HL-60 (cell line): ENCODE results near the gene TYRP1.

Experiments used
- DNase-seq, 2 experiments: peaks; one replicate each; pipeline ENCODE4 v3.0.0-alpha.2; 2010 to 2020; ENCODE audit warnings: low read depth in 1 of 2, low spot score in 1 of 2
- H3K27ac ChIP-seq: fragments of 250-450 bp; sonication (Bioruptor Pico); replicated peaks from 2 replicates; pipeline ENCODE4 v1.5.1; 2020; ENCODE audit warnings: mild to moderate bottlenecking, moderate library complexity
- H3K27me3 ChIP-seq: fragments of 250-450 bp; sonication (Bioruptor Pico); 2 replicates; pipeline ENCODE4 v1.5.1; 2021; ENCODE audit warnings: mild to moderate bottlenecking, moderate library complexity; ENCODE audit not compliant: insufficient read depth, poor library complexity, severe bottlenecking
- H3K4me3 ChIP-seq: replicated peaks from 2 replicates; pipeline ENCODE4 v1.5.1; 2011; ENCODE audit warnings: mild to moderate bottlenecking, control low read depth, low read length; ENCODE audit not compliant: insufficient read depth
- GABPA ChIP-seq: IDR thresholded peaks from 2 replicates; pipeline ENCODE4 v1.6.1; 2012; ENCODE audit warnings: low read depth
- POLR2AphosphoS5 ChIP-seq: IDR thresholded peaks from 2 replicates; pipeline ENCODE4 v1.6.1; 2012; ENCODE audit warnings: low read depth
- SPI1 ChIP-seq: IDR thresholded peaks from 2 replicates; pipeline ENCODE4 v1.6.1; 2012; ENCODE audit warnings: low read depth, mild to moderate bottlenecking, borderline replicate concordance
- TF ChIP-seq, protein P1 (sequence below): IDR thresholded peaks from one replicate; pipeline ENCODE4 v1.5.1; 2011; ENCODE audit warnings: low read length, control low read depth, inconsistent platforms; ENCODE audit not compliant: insufficient read depth
- TF ChIP-seq, protein P2 (sequence below): IDR thresholded peaks from 2 replicates; pipeline ENCODE4 v1.6.1; 2012; ENCODE audit warnings: low read depth; ENCODE audit not compliant: insufficient replicate concordance

The TYRP1 gene

DNA sequence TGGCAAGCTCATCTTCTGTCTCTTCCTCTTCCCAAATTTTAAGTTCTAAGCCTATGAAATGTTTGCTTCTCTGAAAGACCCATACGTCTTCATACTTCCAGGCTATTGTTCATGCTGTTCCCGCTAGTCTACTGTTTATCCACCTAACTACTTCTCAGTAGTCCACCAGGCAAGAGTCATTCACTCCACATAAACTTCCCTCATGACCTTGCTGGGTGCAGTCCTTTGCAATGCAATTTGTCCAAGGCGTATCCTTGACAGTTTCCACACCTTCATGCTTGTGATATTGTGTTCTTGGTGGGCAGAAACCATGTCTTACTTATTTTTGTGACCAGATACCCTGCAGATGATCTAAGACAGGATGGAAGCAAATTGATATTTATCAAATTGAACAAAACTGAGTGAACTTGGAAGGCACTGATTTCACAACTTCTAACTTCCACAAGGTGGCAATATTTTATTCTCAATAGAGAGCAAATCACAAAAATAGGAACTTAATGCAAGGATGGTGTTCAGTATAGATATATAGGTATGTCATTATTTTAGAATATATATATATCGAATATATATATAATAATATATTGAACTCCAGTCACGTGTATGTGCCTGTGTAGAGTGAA, 30.3 kb downstream of the TYRP1 start:
- H3K27me3 ChIP-seq, result no peaks in the 10 kb centered on the region

GRCh38 chr9:12726795-12727194, 33.6 kb downstream of the TYRP1 start:
- Histone ChIP-seq H3K27ac (no peak overlapping the region), H3K4me3 (no peak overlapping the region), H3K27me3 (no peaks in the 10 kb centered on the region)
- TF ChIP-seq, protein P1, sequence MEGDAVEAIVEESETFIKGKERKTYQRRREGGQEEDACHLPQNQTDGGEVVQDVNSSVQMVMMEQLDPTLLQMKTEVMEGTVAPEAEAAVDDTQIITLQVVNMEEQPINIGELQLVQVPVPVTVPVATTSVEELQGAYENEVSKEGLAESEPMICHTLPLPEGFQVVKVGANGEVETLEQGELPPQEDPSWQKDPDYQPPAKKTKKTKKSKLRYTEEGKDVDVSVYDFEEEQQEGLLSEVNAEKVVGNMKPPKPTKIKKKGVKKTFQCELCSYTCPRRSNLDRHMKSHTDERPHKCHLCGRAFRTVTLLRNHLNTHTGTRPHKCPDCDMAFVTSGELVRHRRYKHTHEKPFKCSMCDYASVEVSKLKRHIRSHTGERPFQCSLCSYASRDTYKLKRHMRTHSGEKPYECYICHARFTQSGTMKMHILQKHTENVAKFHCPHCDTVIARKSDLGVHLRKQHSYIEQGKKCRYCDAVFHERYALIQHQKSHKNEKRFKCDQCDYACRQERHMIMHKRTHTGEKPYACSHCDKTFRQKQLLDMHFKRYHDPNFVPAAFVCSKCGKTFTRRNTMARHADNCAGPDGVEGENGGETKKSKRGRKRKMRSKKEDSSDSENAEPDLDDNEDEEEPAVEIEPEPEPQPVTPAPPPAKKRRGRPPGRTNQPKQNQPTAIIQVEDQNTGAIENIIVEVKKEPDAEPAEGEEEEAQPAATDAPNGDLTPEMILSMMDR, result no peak
- TF ChIP-seq, protein P2, sequence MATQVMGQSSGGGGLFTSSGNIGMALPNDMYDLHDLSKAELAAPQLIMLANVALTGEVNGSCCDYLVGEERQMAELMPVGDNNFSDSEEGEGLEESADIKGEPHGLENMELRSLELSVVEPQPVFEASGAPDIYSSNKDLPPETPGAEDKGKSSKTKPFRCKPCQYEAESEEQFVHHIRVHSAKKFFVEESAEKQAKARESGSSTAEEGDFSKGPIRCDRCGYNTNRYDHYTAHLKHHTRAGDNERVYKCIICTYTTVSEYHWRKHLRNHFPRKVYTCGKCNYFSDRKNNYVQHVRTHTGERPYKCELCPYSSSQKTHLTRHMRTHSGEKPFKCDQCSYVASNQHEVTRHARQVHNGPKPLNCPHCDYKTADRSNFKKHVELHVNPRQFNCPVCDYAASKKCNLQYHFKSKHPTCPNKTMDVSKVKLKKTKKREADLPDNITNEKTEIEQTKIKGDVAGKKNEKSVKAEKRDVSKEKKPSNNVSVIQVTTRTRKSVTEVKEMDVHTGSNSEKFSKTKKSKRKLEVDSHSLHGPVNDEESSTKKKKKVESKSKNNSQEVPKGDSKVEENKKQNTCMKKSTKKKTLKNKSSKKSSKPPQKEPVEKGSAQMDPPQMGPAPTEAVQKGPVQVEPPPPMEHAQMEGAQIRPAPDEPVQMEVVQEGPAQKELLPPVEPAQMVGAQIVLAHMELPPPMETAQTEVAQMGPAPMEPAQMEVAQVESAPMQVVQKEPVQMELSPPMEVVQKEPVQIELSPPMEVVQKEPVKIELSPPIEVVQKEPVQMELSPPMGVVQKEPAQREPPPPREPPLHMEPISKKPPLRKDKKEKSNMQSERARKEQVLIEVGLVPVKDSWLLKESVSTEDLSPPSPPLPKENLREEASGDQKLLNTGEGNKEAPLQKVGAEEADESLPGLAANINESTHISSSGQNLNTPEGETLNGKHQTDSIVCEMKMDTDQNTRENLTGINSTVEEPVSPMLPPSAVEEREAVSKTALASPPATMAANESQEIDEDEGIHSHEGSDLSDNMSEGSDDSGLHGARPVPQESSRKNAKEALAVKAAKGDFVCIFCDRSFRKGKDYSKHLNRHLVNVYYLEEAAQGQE, result no peak
- TF ChIP-seq POLR2AphosphoS5, result no peak
- no peak for TF ChIP-seq SPI1
- no peak for TF ChIP-seq GABPA
- DNase-seq, result no peak

More for the DNA sequence above, 30.3 kb downstream of the TYRP1 start:
- no peak for DNase-seq
- H3K4me3 ChIP-seq, result no peak overlapping the region
- H3K27ac ChIP-seq, result no peak overlapping the region
- TF ChIP-seq, protein P2, result no peak

DNA sequence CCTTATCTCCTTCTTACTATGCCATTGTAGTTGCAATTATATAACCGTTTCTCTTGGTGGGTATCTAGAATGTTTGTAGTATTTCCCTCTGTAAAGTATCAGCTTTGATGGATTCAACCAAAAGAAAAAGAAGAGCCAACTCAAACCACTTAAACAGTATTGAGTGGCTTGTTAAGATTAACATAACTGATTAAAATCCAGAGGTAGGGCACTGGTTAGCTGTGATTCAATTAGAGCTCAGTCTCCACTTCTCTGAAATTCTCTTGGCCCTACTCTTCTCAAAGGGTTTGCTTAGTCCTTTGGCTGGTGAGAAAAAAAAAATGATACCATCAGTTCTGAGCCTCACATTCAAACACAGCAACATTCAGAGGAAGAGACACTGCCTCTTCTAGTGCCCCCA, 37.0 kb downstream of the TYRP1 start:
- TF ChIP-seq, protein P1, result no peak
- TF ChIP-seq SPI1, result no peak
- TF ChIP-seq POLR2AphosphoS5, result no peak
- TF ChIP-seq GABPA, result no peak
- TF ChIP-seq, protein P2, result no peak
- no peaks in the 10 kb centered on the region for H3K27me3 ChIP-seq
- DNase-seq, result no peak

DNA sequence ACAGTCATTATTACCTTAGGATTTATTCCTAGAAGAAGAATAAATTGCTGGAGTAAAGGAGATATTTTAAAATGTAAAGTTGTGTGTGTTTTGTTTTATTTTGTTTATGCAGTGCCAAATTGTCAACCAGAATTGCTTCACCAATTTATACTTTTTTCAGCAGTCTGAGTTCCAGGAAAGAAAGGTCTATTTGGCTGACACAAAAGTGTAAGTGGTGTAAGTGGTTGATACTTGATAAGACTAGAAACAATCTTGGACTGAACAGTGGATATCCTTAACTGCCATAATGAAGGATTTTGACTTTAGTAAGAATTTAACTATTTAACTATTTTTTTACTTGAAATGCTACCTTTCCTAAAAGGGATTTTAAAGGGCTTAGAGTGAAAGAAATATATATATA, 37.7 kb downstream of the TYRP1 start:
- DNase-seq, result no peak
- no peaks in the 10 kb centered on the region for H3K27me3 ChIP-seq
- no peak for TF ChIP-seq POLR2AphosphoS5
- TF ChIP-seq, protein P2, result no peak
- TF ChIP-seq SPI1, result no peak
- TF ChIP-seq, protein P1, result no peak
- TF ChIP-seq GABPA, result no peak
- no peak overlapping the region for H3K4me3 ChIP-seq
- no peak overlapping the region for H3K27ac ChIP-seq

More for the DNA sequence above, 37.0 kb downstream of the TYRP1 start:
- H3K4me3 ChIP-seq, result no peak overlapping the region
- no peak overlapping the region for H3K27ac ChIP-seq
